SKM-1 (cell line): Measurements from ENCODE around the gene MAP2K5.

ENCODE experiments used
- DNase-seq: peaks from one replicate; lab custom pipeline; 2025; ENCODE audit not compliant: unreplicated experiment; lab: John Stamatoyannopoulos, UW

MAP2K5 gene

DNA sequence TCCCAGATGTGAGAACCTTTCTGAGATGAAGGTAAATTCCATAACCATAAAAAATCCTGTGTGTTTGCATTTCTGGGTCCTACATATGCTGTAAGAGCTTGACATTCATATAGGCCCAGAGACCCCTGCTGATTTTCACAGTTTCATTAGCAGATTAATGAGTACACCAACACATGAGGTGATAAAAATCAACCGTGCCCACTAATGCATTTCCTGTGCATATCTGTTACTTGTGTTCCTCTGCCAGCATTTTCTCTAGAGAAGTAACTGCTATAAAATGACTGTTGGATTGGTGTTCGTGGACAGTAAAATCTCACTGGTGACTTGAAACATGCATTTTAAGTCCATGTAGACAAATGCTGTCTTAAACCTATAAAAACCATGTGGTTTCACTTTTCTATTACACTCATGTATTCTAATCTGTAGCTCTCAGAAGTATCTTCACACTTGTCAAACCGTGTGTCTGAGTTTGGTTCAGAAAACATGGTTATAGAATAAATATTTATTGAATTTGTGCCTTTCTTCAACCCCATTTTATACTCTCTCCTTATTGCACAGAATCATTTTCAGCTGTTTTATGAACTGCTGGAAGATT, 14.6 kb downstream of the MAP2K5 start:
- no peak for DNase-seq

DNA sequence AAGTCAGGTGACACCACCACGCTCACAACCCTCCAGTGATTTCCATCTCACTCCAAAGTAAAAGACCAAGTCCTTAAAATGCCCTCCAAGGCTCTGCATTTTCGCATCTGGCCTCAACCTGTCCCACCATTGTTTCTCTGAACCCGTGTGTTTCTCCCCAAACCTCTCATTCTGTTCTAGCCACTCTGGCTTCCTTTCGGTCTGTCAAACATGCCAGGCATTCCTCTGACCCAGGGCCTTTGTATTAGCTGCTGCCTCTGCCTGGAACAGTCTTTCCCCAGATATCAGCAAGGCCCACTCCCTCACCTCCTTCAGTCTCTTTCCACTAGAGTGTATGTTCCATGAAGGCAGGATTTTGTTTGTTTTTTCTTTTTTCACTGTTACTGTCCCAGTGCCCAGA, 16.0 kb downstream of the MAP2K5 start:
- no peak for DNase-seq

DNA sequence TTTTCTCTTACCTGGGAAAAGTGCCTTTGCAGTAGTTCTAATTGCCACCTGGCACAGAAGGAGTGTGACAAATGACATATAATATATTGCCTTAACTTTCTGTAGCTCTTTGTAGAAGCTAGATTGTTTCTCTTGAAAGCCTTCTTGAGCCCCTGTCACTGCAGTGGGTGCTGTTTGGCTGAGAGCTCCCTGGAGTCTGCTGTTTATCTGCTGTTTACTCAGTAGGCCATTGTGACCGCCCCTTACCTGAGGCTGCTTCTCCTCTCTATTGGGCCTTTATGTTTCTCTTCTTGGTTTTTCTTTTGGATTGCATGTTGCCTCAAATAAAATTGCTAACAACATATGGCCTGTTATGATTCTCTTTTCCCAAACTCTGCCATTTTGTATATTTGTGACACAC, 16.7 kb downstream of the MAP2K5 start:
- DNase-seq = no peak

DNA sequence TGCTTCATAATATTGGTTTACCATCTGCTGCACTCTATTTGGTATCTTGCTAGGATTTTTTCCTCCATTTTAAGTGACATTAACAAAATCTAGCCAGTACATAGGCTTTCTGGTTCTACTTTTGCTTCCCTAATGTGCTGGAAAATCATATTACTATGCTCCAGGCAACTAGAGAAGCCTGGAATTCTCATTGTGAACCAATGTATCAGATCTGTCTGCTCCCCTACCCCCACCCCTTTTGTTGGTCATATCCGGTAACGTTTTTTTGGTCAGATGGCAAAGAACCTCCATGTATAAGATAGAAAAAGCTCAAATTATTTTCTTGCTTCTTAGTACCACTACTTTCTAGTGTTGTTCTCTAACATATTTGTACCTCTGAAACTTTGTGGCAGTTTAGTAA, 17.1 kb downstream of the MAP2K5 start:
- DNase-seq = no peak

DNA sequence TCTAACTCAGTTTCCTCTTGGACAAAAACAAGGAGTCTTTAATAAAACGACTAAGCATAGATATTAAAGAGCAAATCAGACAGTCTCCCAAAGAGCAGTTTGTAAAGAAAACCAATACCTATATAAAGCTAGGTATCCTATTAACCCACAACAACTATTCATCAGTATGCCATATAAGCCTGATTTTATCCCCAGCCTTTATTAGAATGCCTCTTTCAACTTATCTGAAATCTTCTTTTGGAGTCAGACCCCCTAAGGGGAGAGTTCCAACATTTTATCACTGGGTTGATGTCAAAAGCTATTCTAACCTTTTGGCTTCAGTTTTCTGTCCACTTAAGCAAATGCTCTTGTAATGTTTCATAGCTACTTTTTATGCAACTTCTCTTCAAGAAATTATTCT, 17.8 kb downstream of the MAP2K5 start:
- DNase-seq = no peak

DNA sequence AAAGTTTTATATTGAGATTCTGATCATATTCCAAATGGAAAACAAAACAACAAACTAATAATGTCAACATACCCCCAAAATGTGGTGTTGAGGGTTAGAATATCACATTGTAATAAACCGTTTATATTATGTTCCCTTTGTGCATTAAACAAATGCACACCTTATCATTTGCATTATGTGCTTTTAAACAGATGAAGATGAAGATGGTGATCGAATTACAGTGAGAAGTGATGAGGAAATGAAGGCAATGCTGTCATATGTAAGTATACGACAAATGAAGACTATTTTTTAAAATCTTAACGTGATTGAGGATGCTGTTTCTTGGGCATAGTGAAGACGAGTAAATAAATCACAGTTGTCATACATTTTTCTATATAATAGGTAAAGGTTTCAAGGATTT, 20.6 kb downstream of the MAP2K5 start:
- DNase-seq = no peak

DNA sequence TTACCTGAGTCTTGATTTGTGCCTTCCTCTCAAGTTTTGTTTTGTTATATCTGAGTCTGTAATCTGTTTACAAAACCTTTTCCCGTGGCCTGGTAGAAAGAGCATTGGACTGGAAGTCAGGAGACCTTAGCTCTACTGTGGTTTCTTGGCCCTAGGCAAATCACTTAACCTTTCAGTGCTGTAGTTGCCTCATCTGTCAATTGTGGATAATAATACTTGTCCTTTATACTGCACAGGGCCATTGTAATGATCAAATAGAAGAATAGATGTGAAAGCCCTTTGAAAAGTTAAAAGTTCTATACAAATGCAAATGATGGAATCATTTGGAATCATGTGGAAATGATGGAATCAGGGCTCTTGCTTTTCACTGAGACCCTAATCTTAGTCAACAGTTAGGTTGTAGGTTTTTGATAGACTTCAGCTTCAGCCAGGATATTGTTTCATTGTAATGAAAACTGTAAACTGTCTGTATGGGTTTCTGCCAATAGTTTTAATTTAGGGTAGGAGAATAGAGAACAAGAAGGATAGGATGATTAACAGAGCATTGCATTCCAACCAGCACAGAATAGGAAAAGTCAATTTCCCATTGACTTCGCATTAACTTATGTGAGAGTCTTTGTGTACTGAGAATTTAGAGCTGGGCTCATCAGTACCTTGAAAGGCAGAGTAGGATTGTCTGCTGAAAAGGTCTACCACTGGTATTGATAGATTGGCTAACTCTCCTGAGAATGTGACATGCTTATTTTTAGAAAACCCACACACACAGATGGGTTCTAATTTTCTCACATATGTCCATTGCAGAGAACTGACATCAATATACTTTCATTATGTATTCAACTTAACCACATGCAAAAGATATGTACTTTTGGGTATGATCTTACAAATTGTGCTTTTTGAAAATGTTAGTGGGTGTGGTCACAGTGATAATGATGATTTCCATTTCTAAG, 21.8 kb downstream of the MAP2K5 start:
- no peak for DNase-seq

DNA sequence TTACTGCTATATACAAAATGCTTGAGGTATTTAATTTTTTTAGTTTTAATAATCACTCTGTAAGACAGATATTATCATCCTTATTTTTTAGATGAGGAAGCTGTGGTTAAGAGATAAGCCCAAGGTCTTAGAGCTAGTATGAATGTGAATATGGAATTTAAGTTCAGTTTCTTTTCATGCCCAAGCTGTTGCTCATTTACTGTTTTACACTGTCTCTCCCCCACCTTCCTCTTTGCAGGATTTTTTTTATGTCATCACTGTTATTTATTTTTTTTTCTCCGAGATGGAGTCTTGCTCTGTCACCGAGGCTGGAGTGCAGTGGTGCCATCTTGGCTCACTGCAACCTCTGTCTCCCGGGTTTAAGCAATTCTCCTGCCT, 22.5 kb downstream of the MAP2K5 start:
- no peak for DNase-seq

DNA sequence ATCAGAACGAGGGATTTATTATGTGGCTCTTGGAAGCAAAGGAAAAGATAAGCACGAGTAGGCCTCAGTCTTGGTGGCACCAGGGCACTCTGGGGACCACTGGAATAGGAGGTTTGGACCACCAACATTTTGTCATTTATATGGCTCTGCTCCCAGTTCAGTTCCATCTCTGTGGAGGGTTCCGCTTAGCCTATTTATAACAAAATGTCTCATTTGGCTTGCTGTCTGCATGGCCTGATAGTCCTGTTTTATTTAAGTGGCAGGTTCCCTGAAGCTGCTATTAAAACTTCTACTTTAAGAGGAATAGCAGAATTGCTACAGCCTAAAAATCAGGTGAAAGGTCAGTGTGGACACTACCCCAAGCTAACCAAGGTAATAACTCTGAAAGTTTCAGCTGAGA, 27.2 kb downstream of the MAP2K5 start:
- DNase-seq = no peak

DNA sequence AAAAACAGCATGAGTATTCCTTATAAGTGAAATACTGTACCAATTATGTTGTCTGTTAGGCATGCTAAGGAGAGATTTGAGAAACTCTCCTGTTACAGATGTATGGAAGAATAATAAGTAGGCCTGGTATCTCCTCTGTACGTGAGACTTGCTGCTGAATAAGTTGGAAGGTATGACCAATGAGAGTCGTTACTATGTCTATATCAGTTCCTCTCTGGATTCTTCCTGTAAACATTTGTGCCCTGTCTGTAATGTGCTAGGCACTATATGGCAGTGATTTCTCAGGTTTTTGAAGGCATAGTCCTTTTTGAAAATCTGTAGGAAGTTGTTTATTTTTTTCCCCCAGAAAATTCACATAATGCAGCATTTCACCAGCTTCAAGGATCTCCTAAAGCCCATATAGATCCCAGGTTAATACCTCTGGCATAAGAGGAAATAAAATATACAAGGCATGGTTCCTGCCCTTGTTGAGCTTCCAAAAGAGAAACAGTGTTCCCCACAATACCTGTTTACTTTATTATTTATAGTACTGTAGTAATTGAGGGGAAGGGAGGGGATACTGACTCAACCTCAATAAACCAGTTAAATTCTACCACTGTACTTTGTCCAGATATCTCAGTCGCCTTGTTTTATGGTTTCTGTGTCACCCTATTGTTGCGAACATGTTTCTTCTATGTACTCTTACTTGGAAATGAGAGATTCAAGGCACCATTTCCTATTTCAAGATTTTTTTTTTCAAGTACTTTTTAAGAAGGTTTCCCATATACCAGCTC, 28.6 kb downstream of the MAP2K5 start:
- DNase-seq = no peak

DNA sequence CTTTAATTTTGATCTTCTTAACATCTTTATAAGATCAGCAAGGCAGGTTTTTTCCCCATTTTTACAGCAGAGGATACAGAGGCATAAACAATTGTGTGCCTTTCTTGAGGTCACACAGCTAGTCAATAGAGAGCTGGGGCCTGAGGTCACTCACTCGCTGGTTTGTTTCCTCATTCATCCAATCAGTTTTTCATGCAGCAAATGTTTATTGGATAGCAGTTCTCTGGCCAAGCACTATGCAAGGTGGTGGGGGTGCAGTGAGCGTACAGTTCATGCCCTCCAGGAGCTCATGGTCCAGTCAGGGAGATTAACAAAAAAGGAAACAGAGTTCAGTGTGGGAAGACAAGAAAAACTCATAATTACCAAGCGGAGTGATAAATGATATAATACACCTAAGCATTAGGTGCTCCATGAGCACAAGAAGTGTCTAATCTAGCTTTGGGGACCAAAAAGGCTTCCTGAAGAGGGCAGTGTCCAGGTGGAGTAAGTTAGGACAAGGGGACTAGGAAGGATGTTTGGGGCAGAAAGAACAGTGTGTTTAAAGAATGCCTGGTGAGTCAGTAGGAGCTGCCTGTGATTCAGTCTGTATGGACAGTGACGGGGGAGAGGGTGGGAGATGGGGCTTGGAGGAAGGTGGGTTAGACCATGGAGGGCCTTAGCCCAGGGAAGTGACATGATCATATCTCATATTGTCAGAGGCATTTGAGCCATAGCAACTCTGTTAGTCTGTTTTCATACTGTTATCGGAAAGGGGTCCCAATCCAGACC, 29.3 kb downstream of the MAP2K5 start:
- no peak for DNase-seq

DNA sequence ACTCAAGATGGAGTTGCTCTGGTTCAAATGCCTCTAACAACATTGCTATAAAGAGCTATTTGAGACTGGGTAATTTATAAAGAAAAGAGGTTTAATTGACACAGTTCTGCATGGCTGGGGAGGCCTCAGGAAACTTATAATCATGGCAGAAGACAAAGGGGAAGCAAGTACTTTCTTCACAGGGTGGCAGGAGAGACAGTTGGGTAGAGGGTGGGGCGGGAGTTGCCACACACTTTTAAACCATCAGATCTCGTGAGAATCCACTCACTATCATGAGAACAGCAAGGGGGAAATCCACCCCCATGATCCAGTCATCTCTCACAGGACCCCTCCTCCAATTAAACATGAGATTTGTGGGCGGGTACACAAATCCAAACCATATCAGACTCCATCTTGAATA, 30.7 kb downstream of the MAP2K5 start:
- DNase-seq = peak; percentile 43

DNA sequence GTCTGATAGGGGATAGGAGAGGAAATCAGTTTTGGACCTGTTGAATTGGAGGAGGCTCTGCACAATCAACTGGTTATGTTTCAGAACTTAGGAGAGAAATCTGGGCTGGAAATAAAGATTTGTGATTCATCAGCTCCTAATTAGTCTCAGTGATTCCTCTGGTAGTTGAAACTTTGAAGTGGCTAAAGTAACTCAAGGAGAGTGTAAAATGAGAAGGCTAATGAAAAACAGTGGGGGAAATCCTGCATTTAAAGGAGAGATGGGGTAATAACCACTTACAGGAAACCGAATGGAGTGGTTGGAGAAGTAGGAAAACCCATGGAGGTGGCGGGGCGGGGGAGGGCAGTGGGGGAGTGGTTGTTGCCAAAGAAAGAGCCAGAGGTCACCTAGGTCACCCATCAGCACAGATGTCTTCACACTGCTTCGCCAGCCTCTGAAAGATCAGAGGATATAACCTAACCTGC, 32.6 kb downstream of the MAP2K5 start:
- peak; percentile 3 for DNase-seq

DNA sequence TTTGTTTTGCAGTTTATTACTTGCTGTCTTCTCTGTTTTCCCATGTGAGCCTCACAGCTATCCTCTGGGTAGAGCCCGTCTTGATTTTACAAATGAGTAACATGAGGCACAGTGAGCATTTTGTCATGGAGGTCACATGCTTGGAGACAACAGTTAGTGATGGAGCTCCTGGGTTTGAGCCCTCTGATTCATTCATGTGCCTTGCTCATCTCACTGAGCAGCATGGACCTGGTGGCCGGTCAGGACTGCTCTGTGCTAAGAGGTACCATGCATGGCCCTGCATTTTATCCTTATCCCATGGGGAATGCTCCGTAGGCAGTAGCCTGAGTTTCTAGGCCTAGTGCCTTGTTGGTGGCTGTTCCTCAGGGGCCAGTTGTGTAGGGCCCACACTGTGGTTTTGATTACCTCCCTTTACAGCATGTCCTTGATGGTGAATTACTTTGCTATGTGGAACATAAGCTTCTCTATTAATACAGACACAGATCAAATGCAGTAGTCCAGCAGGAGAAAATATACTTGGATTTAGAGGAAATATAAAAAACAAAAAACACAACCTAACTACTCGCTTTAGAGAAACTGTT, 35.6 kb downstream of the MAP2K5 start:
- DNase-seq = no peak

DNA sequence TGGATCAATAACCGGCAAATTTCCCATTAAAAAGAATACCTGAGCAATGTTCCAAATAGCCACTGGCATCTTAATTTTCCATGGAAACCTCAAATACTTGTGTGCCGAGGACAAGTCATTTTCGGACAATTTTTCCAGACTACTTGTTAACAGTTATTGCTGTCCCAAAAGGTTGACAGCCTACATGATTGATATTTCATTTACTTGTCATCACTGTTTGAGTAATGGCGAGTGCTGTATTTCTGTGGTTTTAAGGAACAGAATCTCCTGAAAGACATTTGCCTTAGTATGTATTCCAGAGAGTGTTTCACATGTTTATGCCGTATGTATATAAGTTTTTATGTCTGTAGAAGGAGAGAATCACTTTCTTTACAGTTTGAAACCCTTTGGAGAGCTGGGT, 36.7 kb downstream of the MAP2K5 start:
- DNase-seq = no peak

DNA sequence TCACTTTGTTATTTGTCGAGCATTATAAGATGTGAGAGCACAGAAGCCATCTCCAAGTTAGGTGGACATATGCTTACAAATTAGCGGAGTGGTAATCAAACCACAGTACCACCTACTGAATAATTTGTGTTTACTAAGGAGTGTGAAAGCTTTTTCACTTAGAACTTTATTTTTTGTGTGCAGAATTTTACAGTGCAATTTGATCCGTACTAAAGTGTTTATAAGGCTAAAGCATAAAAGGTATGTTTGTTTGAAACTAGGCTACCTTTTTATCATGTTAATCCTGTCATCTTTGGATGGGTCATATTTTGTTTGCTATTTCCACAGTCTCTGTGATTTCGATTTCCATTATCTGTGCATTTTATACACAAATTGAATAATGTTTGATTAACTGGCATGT, 37.5 kb downstream of the MAP2K5 start:
- DNase-seq = no peak

DNA sequence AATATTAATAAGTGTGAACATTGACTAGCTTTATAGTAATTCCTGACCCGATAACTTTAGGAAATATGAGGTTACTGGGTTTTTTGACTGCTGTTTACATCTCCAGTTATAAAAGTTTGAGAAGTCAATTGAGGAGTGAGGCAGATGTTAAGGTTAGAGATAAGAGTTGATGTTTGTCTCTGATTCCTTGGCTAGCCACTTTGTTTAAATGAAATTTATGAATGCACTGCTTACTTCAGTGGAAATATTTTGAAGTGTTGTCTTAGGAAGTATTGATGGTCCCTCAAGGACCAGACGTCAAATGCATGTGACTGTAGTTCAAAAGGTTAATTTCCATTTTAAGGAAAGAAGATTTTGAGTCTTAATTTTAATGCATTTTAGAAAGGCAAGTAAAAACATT, 41.7 kb downstream of the MAP2K5 start:
- DNase-seq = no peak

DNA sequence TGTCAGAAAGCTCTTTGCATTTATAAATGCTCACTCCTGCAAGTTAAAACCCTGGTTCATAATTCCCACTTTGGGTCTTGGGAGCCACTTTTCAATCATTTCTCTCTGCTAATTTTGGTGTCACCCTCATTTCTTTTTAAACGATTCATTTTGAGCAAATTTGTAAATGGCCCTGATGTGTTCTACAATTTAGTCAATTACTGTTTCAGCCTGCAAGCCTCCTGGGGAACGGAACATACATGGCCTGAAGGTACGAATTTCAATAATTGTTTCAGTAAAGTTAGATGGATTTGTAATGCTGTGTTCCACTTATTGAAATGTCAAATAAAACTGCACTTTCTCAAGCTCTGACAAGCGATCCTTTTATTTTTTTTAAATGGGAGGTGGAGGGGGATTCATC, 43.2 kb downstream of the MAP2K5 start:
- no peak for DNase-seq

DNA sequence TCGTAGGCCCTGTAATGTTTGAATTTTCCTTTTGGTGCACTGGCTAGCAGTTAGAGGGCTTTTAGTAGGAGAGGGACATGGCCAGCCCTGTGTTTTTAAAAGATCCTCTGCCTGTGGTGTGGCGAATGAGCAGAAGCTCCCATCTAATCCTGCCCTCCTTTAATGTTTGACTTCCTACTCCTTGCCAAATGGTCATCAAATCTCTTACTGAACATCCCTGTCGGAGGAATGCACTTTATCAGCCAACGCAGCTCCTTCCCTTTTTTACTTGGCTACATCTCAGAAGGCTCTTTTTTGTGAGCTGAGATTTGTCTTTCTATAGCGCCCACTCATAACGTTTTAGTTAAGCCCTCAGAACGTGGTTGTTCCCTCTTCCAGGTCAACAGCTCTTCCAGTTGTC, 44.8 kb downstream of the MAP2K5 start:
- DNase-seq = no peak

DNA sequence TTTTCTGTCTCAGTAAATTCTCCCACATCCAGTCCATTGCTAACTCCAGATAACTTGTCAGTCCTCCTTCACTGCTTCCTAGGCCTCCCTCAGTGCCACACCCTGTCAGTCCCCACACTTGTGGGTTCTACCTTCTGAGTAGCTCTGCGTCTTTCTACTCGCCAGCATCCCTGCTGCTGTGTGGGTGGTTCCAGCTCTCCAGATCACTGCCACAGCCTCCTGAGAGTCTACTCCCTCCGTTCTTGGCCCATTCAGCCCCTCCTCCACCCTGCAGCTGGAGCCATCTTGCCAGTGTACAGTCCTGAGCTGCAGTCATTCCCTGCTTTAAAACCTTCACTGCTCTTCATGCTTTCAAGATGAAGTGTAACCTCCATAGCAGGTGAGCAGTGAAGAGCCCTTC, 45.3 kb downstream of the MAP2K5 start:
- DNase-seq = no peak

DNA sequence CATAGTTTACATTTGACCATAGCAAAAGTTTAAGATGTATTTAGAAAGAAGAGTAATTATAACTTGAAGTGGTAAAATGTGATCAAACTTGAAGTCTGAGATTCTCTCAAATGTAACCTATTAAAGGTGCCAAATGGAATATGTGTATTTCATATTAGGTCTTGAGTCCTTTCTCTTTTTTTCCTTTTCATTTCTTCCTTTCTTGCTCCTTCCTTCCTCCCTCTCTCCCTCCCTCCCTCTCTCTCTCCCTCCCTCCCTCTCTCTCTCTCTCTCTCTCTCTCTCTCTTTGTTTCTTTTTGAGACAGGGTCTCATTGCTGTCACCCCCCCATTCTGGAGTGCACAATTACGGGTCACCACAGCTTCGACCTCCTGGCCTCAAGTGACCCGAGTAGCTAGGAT, 47.7 kb downstream of the MAP2K5 start:
- DNase-seq = no peak
